HEK293 (cell line): ENCODE measurements around the gene CSRP1.

Source experiments
- CTCF ChIA-PET: fragments of 350-600 bp; formaldehyde crosslinking; extraction: SDS; loops from one replicate; lab custom pipeline; 2021; ENCODE audit warnings: antibody characterized with exemption; lab: Yijun Ruan, JAX
- POLR2A ChIA-PET: fragments of 300-600 bp; formaldehyde crosslinking; extraction: SDS; loops from one replicate; lab custom pipeline; 2020; ENCODE audit warnings: antibody characterized with exemption, inconsistent platforms; lab: Yijun Ruan, JAX
- H3K27ac ChIP-seq: fragments of 200-500 bp; sonication (Bioruptor generic); 2 replicates; pipeline ENCODE4 v1.5.1; 2014; ENCODE audit warnings: low read depth, low read length, control low read depth, inconsistent platforms; ENCODE audit errors: extremely low read depth
- H3K36me3 ChIP-seq, 2 experiments: fragments of 200-500 bp in 1 of 2; sonication (Bioruptor generic) in 1 of 2; 1 replicate in 1 of 2; 2 replicates in 1 of 2; pipeline ENCODE4 v1.5.1; 2014 to 2017; ENCODE audit warnings: inconsistent platforms in 2 of 2, low read length in 2 of 2; ENCODE audit not compliant: control insufficient read depth in 2 of 2, insufficient read depth in 1 of 2
- H3K4me1 ChIP-seq: fragments of 200-500 bp; sonication (Bioruptor generic); 2 replicates; pipeline ENCODE4 v1.5.1; 2014; ENCODE audit warnings: mild to moderate bottlenecking, low read length, inconsistent platforms; ENCODE audit not compliant: control insufficient read depth, insufficient read depth
- H3K4me3 ChIP-seq: 2 replicates; pipeline ENCODE4 v1.5.1; 2011; ENCODE audit warnings: low read depth, mild to moderate bottlenecking, control low read depth, low read length, moderate library complexity
- H3K9me3 ChIP-seq: fragments of 200-500 bp; sonication (Bioruptor generic); 2 replicates; pipeline ENCODE4 v1.5.1; 2014; ENCODE audit warnings: low read depth, low read length, inconsistent platforms; ENCODE audit not compliant: control insufficient read depth, insufficient read depth
- BCL11A ChIP-seq: fragments of 450-650 bp; formaldehyde crosslinking; IDR thresholded peaks from 2 replicates; pipeline ENCODE4 v1.5.1; 2016; ENCODE audit warnings: low read depth, missing biosample characterization, missing genetic modification characterization
- BCL11B ChIP-seq: fragments of 450-650 bp; formaldehyde crosslinking; IDR thresholded peaks from 2 replicates; pipeline ENCODE4 v1.5.1; 2016; ENCODE audit warnings: low read depth, missing biosample characterization, missing genetic modification characterization
- OSR2 ChIP-seq: fragments of 450-650 bp; formaldehyde crosslinking; IDR thresholded peaks from 2 replicates; pipeline ENCODE4 v1.5.1; 2016; ENCODE audit warnings: missing biosample characterization, missing genetic modification characterization
- PATZ1 ChIP-seq: fragments of 450-650 bp; formaldehyde crosslinking; IDR thresholded peaks from 2 replicates; pipeline ENCODE4 v1.5.1; 2016; ENCODE audit warnings: missing biosample characterization, missing genetic modification characterization
- PRDM10 ChIP-seq: fragments of 450-650 bp; formaldehyde crosslinking; IDR thresholded peaks from 2 replicates; pipeline ENCODE4 v1.5.1; 2016; ENCODE audit warnings: missing biosample characterization, missing genetic modification characterization
- SCRT2 ChIP-seq: fragments of 450-650 bp; formaldehyde crosslinking; IDR thresholded peaks from 2 replicates; pipeline ENCODE4 v1.5.1; 2016; ENCODE audit warnings: missing biosample characterization, missing genetic modification characterization
- ZBTB17 ChIP-seq: fragments of 450-650 bp; formaldehyde crosslinking; IDR thresholded peaks from 2 replicates; pipeline ENCODE4 v1.5.1; 2016; ENCODE audit warnings: missing biosample characterization, missing genetic modification characterization
- ZBTB20 ChIP-seq: fragments of 450-650 bp; formaldehyde crosslinking; IDR thresholded peaks from 2 replicates; pipeline ENCODE4 v1.5.1; 2016; ENCODE audit warnings: missing biosample characterization, missing genetic modification characterization
- ZFHX2 ChIP-seq: fragments of 450-650 bp; formaldehyde crosslinking; conservative IDR thresholded peaks from 2 replicates; pipeline ENCODE4 v1.5.1; 2016; ENCODE audit warnings: missing biosample characterization, missing genetic modification characterization
- ZIC2 ChIP-seq: fragments of 450-650 bp; formaldehyde crosslinking; IDR thresholded peaks from 2 replicates; pipeline ENCODE4 v1.5.1; 2016; ENCODE audit warnings: missing biosample characterization, missing genetic modification characterization
- ZNF146 ChIP-seq: fragments of 450-650 bp; formaldehyde crosslinking; IDR thresholded peaks from 2 replicates; pipeline ENCODE4 v1.5.1; 2016; ENCODE audit warnings: missing biosample characterization, missing genetic modification characterization
- ZNF24 ChIP-seq: fragments of 450-650 bp; formaldehyde crosslinking; IDR thresholded peaks from 2 replicates; pipeline ENCODE4 v1.5.1; 2016; ENCODE audit warnings: missing biosample characterization, missing genetic modification characterization
- ZNF549 ChIP-seq: fragments of 450-650 bp; IDR thresholded peaks from 2 replicates; pipeline ENCODE4 v1.5.1; 2018; ENCODE audit warnings: missing biosample characterization, missing genetic modification characterization, mild to moderate bottlenecking, inconsistent platforms, moderate library complexity
- ZNF560 ChIP-seq: fragments of 450-650 bp; formaldehyde crosslinking; IDR thresholded peaks from 2 replicates; pipeline ENCODE4 v1.5.1; 2017; ENCODE audit warnings: missing biosample characterization, missing genetic modification characterization, borderline replicate concordance
- ZNF600 ChIP-seq: fragments of 450-650 bp; formaldehyde crosslinking; IDR thresholded peaks from 2 replicates; pipeline ENCODE4 v1.5.1; 2016; ENCODE audit warnings: missing biosample characterization, missing genetic modification characterization
- ZNF670 ChIP-seq: fragments of 450-650 bp; formaldehyde crosslinking; IDR thresholded peaks from 2 replicates; pipeline ENCODE4 v1.5.1; 2016; ENCODE audit warnings: missing biosample characterization, missing genetic modification characterization, low read depth
- ZNF707 ChIP-seq: fragments of 450-650 bp; formaldehyde crosslinking; IDR thresholded peaks from 2 replicates; pipeline ENCODE4 v1.5.1; 2016; ENCODE audit warnings: missing biosample characterization, missing genetic modification characterization
- ZSCAN23 ChIP-seq: fragments of 450-650 bp; formaldehyde crosslinking; IDR thresholded peaks from 2 replicates; pipeline ENCODE4 v1.5.1; 2016; ENCODE audit warnings: missing biosample characterization, missing genetic modification characterization

The CSRP1 gene

GRCh38 chr1:201554190-201554600, 47.3 kb upstream of the CSRP1 start:
- Histone ChIP-seq H3K4me1 (no peaks in the 10 kb centered on the region), H3K9me3 (no peaks in the 10 kb centered on the region), H3K4me3 (no peak overlapping the region), H3K36me3 (no peaks in the 10 kb centered on the region), H3K27ac (no peak overlapping the region; the same call in 1 of the 2 replicates)
- CTCF ChIA-PET, result interaction anchor here (0.7 to 3.1 kb wide), 7 partner anchors 11 to 600 kb away, joined by 3 to 14 read pairs (median 5); no protein-coding TSS in a partner anchor
- POLR2A ChIA-PET, result no interaction called here
- TF ChIP-seq ZIC2 (tag by site-specific recombination), result peak; percentile 50
- no peak for TF ChIP-seq BCL11B (tag by site-specific recombination)
- no peak for TF ChIP-seq OSR2
- no peak for TF ChIP-seq ZSCAN23
- TF ChIP-seq ZNF707 (tag by site-specific recombination), result no peak
- TF ChIP-seq ZNF549, result no peak
- no peak for TF ChIP-seq BCL11A (tag by site-specific recombination)
- 0 out of 2 replicates have a peak, but pooled peaks have one; percentile 25 for TF ChIP-seq ZNF600 (tag by site-specific recombination)
- TF ChIP-seq SCRT2 (tag by site-specific recombination), result peak; percentile 27; the same call in 1 of the 2 replicates
- no peak for TF ChIP-seq ZNF560 (tag by site-specific recombination)
- no peak for TF ChIP-seq ZNF670 (tag by site-specific recombination)

GRCh38 chr1:201553496-201554189, 46.7 kb upstream of the CSRP1 start:
- TF ChIP-seq ZBTB17 (tag by site-specific recombination), result peak; percentile 90
- TF ChIP-seq ZBTB20 (tag by site-specific recombination), result 0 out of 2 replicates have a peak, but pooled peaks have one; percentile 49
- peak; percentile 12; the same call in 1 of the 2 replicates for TF ChIP-seq PRDM10 (tag by site-specific recombination)
- no peak for TF ChIP-seq ZNF146
- TF ChIP-seq ZFHX2 (tag by site-specific recombination), result peak; percentile 46; the same call in 1 of the 2 replicates
- CTCF ChIA-PET, result interaction anchor here (0.7 to 3.1 kb wide), 7 partner anchors 11 to 600 kb away, joined by 3 to 14 read pairs (median 5); no protein-coding TSS in a partner anchor
- no peak overlapping the region for H3K4me3 ChIP-seq
- POLR2A ChIA-PET, result no interaction called here
- no peaks in the 10 kb centered on the region for H3K36me3 ChIP-seq
- no peaks in the 10 kb centered on the region for H3K9me3 ChIP-seq
- no peak overlapping the region; the same call in 1 of the 2 replicates for H3K27ac ChIP-seq
- H3K4me1 ChIP-seq, result no peaks in the 10 kb centered on the region

- Histone ChIP-seq H3K27ac (no peak overlapping the region), H3K4me1 (no peaks in the 10 kb centered on the region), H3K9me3 (no peaks in the 10 kb centered on the region), H3K36me3 (no peaks in the 10 kb centered on the region), H3K4me3 (no peak overlapping the region)
- CTCF ChIA-PET, result interaction anchor here (1.4 to 3.1 kb wide), 2 partner anchors 71 to 150 kb away, joined by 5 to 14 read pairs; no protein-coding TSS in a partner anchor
- TF ChIP-seq ZNF24 (tag by site-specific recombination) (no peak), PATZ1 (0 out of 2 replicates have a peak, but pooled peaks have one; percentile 13)
- POLR2A ChIA-PET, result no interaction called here
Observed at GRCh38 chr1:201552941-201553351, 46.0 kb upstream of the CSRP1 start.
